ENCODE data around the gene MIA2. TPM values are rescaled to one million over a fixed set of nuclear protein-coding genes. Genes with fewer than 3 reads are reported as not detected.

MIA2 gene
- total RNA-seq, 1 donor from 2014 or later: 34.2 TPM

- no peak for ATAC-seq
- Histone ChIP-seq H3K4me1 (no peaks in the 10 kb centered on the region), H3K4me3 (no peak overlapping the region), H3K9me3 (peaks cover 22% of the 10 kb centered on the region), H3K27me3 (ENCODE audit: low read depth) (no peaks in the 10 kb centered on the region), H3K36me3 (no peaks in the 10 kb centered on the region), H3K27ac (no peak overlapping the region)
- no peak for TF ChIP-seq CTCF (IDR thresholded peaks at IDR 0.05)
- intact Hi-C loops (cut with DNase I): no loop called here
- DNase-seq: no peak
Observed at GRCh38 chr14:39416072-39416471, 182.4 kb downstream of the MIA2 start.

GRCh38 chr14:39417014-39417413 lies 183.3 kb downstream of the MIA2 start:
- DNase-seq (no peak), ATAC-seq (no peak)
- no peak for TF ChIP-seq CTCF (IDR thresholded peaks at IDR 0.05)
- H3K9me3 ChIP-seq: peaks cover 22% of the 10 kb centered on the region
- intact Hi-C loops (cut with DNase I): no loop called here
- no peaks in the 10 kb centered on the region for H3K27me3 ChIP-seq (ENCODE audit: low read depth)
- H3K27ac ChIP-seq: no peak overlapping the region
- no peak overlapping the region for H3K4me3 ChIP-seq
- H3K4me1 ChIP-seq: no peaks in the 10 kb centered on the region
- H3K36me3 ChIP-seq: no peaks in the 10 kb centered on the region

DNA sequence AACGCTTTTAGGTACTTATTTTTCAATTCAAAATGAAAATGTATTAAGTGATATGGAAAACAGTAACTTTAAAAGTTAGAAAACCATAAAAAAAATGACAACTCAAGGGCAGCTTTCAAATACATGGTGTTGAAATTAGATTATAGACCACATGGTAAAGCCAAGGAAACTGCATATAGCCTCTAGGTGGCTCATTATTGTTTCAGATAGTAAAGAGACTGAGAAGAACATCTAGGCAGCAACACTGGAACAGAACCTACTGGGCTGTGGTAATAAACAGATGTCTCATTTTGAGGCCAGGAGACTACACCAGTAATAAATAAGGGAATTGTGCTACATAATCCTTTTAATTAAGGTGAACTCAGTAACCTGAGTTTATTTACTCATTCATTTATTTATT lies 185.6 kb downstream of the MIA2 start:
- Histone ChIP-seq H3K4me3 (no peak overlapping the region), H3K36me3 (no peaks in the 10 kb centered on the region), H3K27ac (no peak overlapping the region), H3K4me1 (peaks cover 5% of the 10 kb centered on the region), H3K9me3 (peaks cover 16% of the 10 kb centered on the region), H3K27me3 (ENCODE audit: low read depth) (no peaks in the 10 kb centered on the region)
- DNase-seq (no peak), ATAC-seq (no peak)
- no peak for TF ChIP-seq CTCF (IDR thresholded peaks at IDR 0.05)
- intact Hi-C loops (cut with DNase I): no loop called here

DNA sequence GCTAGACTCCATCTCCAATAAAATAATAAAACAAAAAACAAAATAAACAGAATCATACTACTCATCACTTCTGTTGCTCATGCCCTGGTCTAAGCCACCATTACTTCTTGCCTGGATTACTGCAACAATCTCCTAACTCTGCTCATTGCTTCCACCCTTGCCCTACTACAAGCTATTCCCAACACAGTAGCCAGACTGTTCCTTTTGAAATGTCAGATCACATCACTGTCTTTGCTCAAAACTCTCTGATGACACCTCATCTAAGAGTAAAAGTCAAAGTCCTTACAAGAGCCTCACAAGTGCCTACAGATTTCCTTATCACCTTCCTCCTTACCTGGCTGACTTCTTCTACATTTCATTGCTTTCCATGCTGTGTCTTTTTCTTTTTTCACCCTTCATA lies 188.5 kb downstream of the MIA2 start:
- no peaks in the 10 kb centered on the region for H3K27me3 ChIP-seq (ENCODE audit: low read depth)
- DNase-seq (no peak), ATAC-seq (no peak)
- no peak overlapping the region for H3K4me3 ChIP-seq
- peaks cover 33% of the 10 kb centered on the region for H3K4me1 ChIP-seq
- intact Hi-C loops (cut with DNase I): no loop called here
- no peak for TF ChIP-seq CTCF (IDR thresholded peaks at IDR 0.05)
- H3K27ac ChIP-seq: no peak overlapping the region
- H3K9me3 ChIP-seq: no peaks in the 10 kb centered on the region
- H3K36me3 ChIP-seq: no peaks in the 10 kb centered on the region

GRCh38 chr14:39423793-39424192 lies 190.1 kb downstream of the MIA2 start:
- Histone ChIP-seq H3K36me3 (no peaks in the 10 kb centered on the region), H3K4me1 (peaks cover 47% of the 10 kb centered on the region), H3K9me3 (no peaks in the 10 kb centered on the region), H3K4me3 (no peak overlapping the region), H3K27me3 (ENCODE audit: low read depth) (no peaks in the 10 kb centered on the region), H3K27ac (no peak overlapping the region)
- no peak for TF ChIP-seq CTCF (IDR thresholded peaks at IDR 0.05)
- intact Hi-C loops (cut with DNase I): no loop called here
- ATAC-seq (peak in 1 of 2 donors; percentile 58), DNase-seq (no peak)

DNA sequence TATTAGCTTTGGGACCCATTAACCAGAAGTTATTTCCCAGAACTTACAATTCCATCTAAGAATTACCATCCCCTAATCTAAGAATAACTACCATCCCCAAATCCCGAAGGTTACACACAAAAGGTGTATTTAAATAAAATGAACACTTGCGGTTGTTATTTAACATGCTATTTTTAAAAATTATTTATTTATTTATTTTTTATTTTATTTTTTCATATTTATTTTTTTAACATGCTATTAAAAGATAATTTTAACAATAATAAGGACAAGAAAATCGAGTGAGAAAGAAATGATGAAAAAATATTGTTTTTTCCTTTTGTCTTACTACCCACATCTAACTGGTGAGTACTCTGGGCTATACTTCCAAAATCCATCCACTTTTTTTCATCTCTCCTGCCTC lies 192.2 kb downstream of the MIA2 start:
- H3K27ac ChIP-seq: no peak overlapping the region
- intact Hi-C loops (cut with DNase I): no loop called here
- TF ChIP-seq CTCF (IDR thresholded peaks at IDR 0.05): no peak
- H3K4me1 ChIP-seq: peaks cover 69% of the 10 kb centered on the region
- no peaks in the 10 kb centered on the region for H3K27me3 ChIP-seq (ENCODE audit: low read depth)
- no peak overlapping the region for H3K4me3 ChIP-seq
- H3K9me3 ChIP-seq: no peaks in the 10 kb centered on the region
- DNase-seq (no peak), ATAC-seq (no peak)
- no peaks in the 10 kb centered on the region for H3K36me3 ChIP-seq

Measured in lower lobe of right lung (tissue), 2 donors.